Osteocyte (in vitro differentiated cells): ENCODE data around the gene SMCO4. TPM values are rescaled to one million over a fixed set of nuclear protein-coding genes. Genes with fewer than 3 reads are reported as not detected.

Experiments used
- DNase-seq: peaks from one replicate; pipeline ENCODE4 v3.0.0; 2021; ENCODE audit warnings: mixed read lengths; ENCODE audit not compliant: unreplicated experiment; ENCODE audit errors: extremely low spot score
- H3K27ac Mint-ChIP-seq: one replicate; pipeline ENCODE4 v1.8.0; 2021; ENCODE audit warnings: mild to moderate bottlenecking, mixed read lengths; ENCODE audit not compliant: unreplicated experiment
- H3K27me3 Mint-ChIP-seq: one replicate; pipeline ENCODE4 v1.8.0; 2021; ENCODE audit warnings: mixed read lengths; ENCODE audit not compliant: unreplicated experiment
- H3K36me3 Mint-ChIP-seq: one replicate; pipeline ENCODE4 v1.8.0; 2021; ENCODE audit warnings: mixed read lengths; ENCODE audit not compliant: unreplicated experiment
- H3K4me1 Mint-ChIP-seq: one replicate; pipeline ENCODE4 v1.8.0; 2021; ENCODE audit warnings: mixed read lengths; ENCODE audit not compliant: unreplicated experiment
- H3K4me3 Mint-ChIP-seq: one replicate; pipeline ENCODE4 v1.8.0; 2021; ENCODE audit warnings: mild to moderate bottlenecking, moderate library complexity, mixed read lengths; ENCODE audit not compliant: unreplicated experiment
- H3K9me3 Mint-ChIP-seq: one replicate; pipeline ENCODE4 v1.8.0; 2021; ENCODE audit warnings: mixed read lengths; ENCODE audit not compliant: unreplicated experiment
- CTCF ChIP-seq: fragments of 200-600 bp; sonication (generic); IDR thresholded peaks from 2 replicates; pipeline ENCODE4 v1.5.0; 2021; ENCODE audit warnings: antibody characterized with exemption, mild to moderate bottlenecking, moderate library complexity
- total RNA-seq: library from RNA; stranded (reverse); gene quantifications from 2 replicates; pipeline ENCODE4 v1.2.1, GENCODE V29; 2021

SMCO4 gene
- total RNA-seq, 1 donor from 2014 or later: 14.7 TPM

GRCh38 chr11:93563857-93564256 lies 20.7 kb upstream of the SMCO4 start:
- Mint-ChIP-seq H3K27me3 (peaks cover 2% of the 10 kb centered on the region), H3K9me3 (no peaks in the 10 kb centered on the region), H3K27ac (no peak overlapping the region)

GRCh38 chr11:93560199-93560932 lies 17.2 kb upstream of the SMCO4 start:
- TF ChIP-seq CTCF: no peak
- DNase-seq: no peak
- Mint-ChIP-seq H3K9me3 (no peaks in the 10 kb centered on the region), H3K4me3 (no peak overlapping the region), H3K27me3 (peaks cover 22% of the 10 kb centered on the region), H3K4me1 (no peaks in the 10 kb centered on the region), H3K36me3 (no peaks in the 10 kb centered on the region), H3K27ac (no peak overlapping the region)

More at GRCh38 chr11:93563857-93564256, 20.7 kb upstream of the SMCO4 start:
- TF ChIP-seq CTCF: no peak
- H3K36me3 Mint-ChIP-seq: no peaks in the 10 kb centered on the region
- H3K4me1 Mint-ChIP-seq: peaks cover 6% of the 10 kb centered on the region
- DNase-seq: no peak
- no peak overlapping the region for H3K4me3 Mint-ChIP-seq

GRCh38 chr11:93559681-93560080 lies 16.5 kb upstream of the SMCO4 start:
- no peak overlapping the region for H3K4me3 Mint-ChIP-seq
- H3K27me3 Mint-ChIP-seq: peaks cover 27% of the 10 kb centered on the region
- no peak for DNase-seq
- H3K36me3 Mint-ChIP-seq: no peaks in the 10 kb centered on the region
- no peaks in the 10 kb centered on the region for H3K4me1 Mint-ChIP-seq
- H3K9me3 Mint-ChIP-seq: no peaks in the 10 kb centered on the region
- no peak overlapping the region for H3K27ac Mint-ChIP-seq
- no peak for TF ChIP-seq CTCF

GRCh38 chr11:93552874-93553273 lies 9.7 kb upstream of the SMCO4 start:
- Mint-ChIP-seq H3K4me3 (no peak overlapping the region), H3K27me3 (peaks cover 60% of the 10 kb centered on the region), H3K9me3 (no peaks in the 10 kb centered on the region), H3K27ac (no peak overlapping the region), H3K36me3 (no peaks in the 10 kb centered on the region), H3K4me1 (no peaks in the 10 kb centered on the region)
- DNase-seq: no peak
- no peak for TF ChIP-seq CTCF

- Mint-ChIP-seq H3K9me3 (no peaks in the 10 kb centered on the region), H3K4me1 (no peaks in the 10 kb centered on the region), H3K4me3 (no peak overlapping the region), H3K27me3 (peaks cover 63% of the 10 kb centered on the region), H3K27ac (no peak overlapping the region), H3K36me3 (no peaks in the 10 kb centered on the region)
- DNase-seq: no peak
- no peak for TF ChIP-seq CTCF
These were observed 6.8 kb upstream of the SMCO4 start for GRCh38 chr11:93549976-93550375.
